GM12873 (cell line): ENCODE results near the gene AP1G1.

Source experiments
- TF ChIP-seq, protein P1 (sequence below): IDR thresholded peaks from 2 replicates; pipeline ENCODE4 v1.5.1; 2012; ENCODE audit warnings: low read depth, mild to moderate bottlenecking, moderate library complexity, low read length, control low read depth; ENCODE audit not compliant: insufficient read depth; ENCODE audit errors: missing control alignments

The AP1G1 gene

DNA sequence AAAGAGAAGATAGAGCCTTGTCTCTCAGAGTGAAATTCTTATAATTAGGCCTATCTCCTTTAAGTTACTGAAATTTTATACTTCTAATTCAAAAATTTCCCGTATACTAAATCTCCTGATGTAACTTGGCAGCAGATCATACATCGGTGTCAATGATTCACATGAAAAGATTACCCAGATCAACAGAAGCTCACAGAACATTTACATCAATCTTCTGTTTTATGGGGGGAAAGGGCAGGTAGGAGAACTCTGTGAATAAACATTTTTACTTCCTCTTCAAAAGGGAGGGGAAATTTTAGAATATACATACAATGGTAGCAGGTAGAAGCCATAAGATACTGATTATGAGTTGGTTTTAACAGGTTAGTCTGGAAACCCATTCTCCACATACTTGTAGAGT is 127.3 kb downstream of the AP1G1 start:
- TF ChIP-seq, protein P1, sequence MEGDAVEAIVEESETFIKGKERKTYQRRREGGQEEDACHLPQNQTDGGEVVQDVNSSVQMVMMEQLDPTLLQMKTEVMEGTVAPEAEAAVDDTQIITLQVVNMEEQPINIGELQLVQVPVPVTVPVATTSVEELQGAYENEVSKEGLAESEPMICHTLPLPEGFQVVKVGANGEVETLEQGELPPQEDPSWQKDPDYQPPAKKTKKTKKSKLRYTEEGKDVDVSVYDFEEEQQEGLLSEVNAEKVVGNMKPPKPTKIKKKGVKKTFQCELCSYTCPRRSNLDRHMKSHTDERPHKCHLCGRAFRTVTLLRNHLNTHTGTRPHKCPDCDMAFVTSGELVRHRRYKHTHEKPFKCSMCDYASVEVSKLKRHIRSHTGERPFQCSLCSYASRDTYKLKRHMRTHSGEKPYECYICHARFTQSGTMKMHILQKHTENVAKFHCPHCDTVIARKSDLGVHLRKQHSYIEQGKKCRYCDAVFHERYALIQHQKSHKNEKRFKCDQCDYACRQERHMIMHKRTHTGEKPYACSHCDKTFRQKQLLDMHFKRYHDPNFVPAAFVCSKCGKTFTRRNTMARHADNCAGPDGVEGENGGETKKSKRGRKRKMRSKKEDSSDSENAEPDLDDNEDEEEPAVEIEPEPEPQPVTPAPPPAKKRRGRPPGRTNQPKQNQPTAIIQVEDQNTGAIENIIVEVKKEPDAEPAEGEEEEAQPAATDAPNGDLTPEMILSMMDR = no peak
